CD4-positive, alpha-beta T cell treated with Interleukin-6 for 4 hours (primary cell): ENCODE measurements around the gene CST5.
"Not testable (repeated sequence)": the region's sequence is repeated elsewhere in the genome, so short reads cannot be mapped to it uniquely, and the experiment has no call there.

Source experiments
- DNase-seq: peaks from one replicate; pipeline ENCODE4 v3.0.0-alpha.2; 2020; ENCODE audit warnings: mixed read lengths

Gene CST5, protein sequence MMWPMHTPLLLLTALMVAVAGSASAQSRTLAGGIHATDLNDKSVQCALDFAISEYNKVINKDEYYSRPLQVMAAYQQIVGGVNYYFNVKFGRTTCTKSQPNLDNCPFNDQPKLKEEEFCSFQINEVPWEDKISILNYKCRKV

DNA sequence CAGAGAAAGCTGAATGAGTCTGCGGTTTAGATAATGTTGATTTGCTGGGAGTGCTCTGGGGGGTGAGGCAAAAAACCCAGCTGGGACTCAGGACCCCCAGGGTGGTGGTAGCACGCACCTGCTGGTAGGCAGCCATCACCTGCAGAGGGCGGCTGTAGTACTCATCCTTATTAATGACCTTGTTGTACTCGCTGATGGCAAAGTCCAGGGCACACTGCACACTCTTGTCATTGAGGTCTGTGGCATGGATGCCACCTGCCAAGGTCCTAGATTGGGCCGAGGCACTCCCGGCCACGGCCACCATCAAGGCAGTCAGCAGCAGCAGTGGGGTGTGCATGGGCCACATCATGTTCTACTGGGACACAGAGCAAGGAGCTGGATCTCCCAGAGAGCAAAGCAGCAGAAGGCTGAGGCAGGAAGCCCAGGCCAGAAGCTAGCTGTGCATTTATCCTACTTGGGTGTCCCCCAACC, at the start of gene CST5:
Gene CST5, minus strand, starts transcription at position 421 of the 471 bp plus-strand sequence. Its CDS starts 72 bp downstream, at position 349.
- DNase-seq = no peak

DNA sequence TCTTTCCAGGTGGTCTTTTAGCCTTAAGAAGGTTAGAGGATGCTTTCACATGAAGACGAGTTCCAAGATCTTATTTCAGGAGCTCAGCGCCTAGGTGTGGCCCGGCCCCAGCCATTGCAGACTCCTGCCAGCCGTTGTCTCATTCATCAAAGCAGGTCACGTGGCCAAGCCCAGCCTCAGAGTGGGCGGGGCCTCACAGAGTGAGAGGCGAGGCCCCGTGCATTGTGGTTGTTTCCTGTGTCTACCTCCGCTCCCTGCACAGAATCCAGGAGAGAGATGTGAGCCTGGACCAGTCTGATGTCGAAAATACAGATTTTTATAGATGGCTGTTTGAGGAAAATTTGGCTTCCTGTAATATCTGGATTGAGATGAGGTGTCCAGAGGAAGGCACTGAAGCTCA, 49.2 kb upstream of the CST5 start:
- DNase-seq = peak; percentile 50

DNA sequence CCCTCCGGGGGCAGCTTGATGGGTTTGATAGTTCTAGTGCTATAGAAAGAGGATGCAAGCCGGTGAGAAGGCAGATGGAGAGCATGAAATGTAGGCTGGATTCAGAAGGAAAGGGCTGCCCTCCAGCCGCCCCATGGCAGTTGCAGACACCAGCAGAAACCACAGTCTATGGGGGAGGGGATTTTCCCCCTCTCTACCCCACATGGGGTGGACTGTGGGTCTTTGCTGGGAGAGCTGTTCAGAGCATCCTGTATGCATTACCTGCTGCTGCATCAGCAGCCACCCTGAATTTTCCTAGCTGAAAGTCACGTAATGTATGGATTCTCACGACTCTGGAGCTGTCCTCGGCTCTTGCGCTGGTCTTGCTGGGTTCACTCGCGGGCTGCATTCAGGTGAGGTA, 48.8 kb upstream of the CST5 start:
- no peak for DNase-seq

DNA sequence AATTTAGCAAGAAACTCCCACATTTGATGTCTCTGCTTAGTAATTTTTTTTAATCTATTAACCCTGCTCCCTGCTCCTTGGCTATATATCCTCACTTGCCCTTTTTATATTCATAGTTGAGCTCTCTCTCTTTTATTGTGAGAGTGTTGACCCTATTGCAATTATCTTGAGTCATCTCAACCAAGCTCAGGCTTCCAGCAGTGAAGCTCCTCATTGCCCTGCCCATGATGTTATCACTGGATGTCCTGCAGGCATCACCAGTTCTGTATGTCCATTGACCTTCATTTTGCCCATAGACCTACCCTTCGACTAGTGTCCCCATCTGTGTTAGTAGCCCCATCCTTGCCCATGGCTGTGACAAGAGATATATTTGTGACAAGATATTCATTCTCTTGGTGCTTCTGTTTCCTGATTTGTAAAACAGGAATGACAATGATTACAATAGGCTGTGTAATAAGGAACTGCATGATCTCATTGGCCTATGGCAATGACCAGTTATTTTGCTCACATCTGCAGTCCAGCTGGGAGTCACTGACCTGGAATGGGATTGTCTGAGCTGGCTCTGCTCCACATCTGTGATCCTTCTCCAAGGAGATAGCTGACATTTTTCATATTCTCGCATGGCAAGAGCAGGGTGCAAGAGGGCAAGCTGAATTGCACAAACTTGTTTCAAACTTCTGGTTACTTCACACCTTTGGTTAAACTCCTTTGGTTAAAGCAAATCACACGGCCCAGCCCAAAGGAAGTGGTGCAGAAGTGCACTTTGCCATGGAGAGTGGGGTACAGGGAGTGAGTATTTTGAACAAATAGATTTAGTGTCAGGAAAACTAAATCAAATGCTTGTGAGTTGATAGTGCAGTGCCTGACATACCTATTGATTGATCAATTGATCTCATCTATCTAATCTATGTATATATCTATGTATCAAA, 47.7 kb upstream of the CST5 start:
- no peak for DNase-seq

DNA sequence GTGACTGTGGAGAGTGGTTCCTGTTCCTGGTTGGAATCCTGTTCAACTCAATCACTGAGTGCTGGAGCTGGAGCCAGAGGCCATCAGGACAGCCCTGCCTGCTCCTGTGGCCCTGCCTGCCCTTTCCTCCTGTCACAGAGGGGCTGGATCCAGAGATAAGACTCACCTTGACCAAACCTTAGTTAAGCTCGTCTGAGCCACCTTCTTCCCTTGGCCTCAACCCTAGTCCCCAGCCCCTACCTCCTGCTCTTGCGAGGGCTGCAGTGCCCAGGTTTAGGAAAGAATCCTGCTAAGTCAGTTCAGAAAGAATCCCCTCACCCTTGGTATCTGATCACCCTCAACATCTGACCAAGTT, 47.0 kb upstream of the CST5 start:
- no peak for DNase-seq

DNA sequence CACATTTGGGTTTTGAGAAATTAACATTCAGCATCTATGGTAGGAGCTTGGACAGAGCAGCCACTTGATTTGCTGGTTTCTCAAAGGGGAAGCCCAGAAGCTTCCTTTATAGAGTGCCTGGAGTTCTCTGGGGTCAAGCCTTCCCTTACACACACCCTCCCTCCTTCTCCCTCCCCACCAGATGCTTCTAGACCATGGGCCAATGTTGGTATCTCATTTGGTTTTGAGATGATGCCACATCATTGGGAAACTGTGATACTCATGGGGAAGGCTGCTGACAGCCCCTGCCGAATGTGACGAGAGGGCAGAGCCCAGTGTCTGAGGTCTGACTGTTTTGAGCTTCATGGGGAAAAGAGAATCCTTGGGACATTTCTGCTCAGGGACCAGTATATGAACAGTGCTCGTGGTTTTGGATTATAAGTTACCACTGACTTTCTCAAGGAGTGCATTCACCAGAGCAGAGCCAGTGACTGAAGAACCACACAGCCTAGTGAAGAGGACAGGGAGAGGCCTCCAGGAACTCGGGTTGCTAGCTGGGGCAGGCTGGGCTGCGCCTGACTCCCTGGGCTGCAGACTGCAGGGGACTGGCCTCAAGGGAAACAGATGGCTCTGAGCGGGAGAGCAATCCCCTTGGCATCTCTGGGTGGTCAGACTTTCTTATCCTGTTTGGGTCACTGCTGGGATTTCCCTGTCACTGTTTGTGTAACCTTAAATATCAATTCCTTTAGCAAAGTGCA, 46.4 kb upstream of the CST5 start:
- DNase-seq = no peak

DNA sequence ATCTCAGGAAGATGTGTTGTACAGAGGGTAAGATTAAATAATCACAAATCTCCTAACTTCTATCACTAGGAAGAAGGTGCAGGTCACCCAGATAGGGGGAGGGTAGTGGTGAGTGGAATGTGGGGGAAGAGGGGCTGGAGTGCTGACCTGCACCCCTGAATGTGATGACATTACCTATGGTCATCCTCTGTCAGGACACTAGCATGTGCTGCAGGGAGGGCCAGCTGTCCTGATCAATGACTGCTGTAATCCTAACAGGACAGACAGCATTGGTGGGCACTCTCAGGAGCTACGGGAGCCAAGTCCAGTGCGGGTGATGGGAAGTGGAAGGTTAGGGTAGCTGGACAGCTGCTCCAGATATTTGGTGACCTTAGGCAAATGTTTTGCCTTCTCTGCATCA, 45.2 kb upstream of the CST5 start:
- no peak for DNase-seq

DNA sequence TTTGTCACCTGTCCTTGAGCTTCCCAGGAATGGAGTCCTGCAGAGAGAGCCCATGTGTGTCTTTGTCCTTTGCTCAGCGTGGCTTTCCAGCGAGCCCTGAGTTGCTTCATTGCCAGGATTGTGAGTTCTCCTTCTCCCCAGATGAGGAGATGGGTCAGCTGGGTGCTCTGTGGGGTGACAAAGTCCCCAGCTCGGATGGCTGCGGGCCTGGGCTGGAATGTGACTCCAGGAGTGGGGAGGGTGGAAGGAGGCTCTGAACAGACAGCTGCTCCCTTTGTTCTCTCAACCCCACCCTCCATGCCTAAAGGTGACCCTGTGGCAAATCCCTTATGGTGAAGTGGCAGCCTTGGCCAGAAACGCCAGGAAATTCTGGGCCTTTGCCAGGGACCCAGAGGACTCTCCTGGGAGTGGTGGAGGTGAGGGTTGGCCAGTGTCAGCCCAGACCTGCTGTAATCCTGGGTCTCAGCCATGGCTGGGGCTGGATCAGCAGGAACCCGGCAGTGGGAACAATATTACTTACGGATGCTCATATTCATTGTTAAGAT, 44.4 kb upstream of the CST5 start:
- DNase-seq = no peak

DNA sequence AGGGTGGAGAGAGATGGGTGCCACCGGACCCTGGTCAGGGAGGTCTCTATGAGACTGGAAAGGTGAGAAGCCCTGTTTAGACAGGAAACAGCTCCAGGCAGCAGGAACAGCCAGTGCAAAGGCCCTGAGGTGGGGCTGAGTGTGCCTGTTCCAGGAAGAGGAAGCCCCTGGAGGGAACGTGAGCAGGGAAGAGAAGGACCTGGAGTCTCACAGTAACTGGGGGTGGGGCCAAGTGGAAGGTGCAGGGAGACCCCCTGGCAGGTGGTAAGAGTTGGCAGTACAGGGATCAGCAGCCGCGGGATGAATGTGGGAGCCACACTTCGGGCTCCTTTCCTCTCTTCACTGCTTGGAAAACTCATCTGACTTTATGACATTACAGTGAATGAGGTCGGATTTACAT, 43.8 kb upstream of the CST5 start:
- no peak for DNase-seq

DNA sequence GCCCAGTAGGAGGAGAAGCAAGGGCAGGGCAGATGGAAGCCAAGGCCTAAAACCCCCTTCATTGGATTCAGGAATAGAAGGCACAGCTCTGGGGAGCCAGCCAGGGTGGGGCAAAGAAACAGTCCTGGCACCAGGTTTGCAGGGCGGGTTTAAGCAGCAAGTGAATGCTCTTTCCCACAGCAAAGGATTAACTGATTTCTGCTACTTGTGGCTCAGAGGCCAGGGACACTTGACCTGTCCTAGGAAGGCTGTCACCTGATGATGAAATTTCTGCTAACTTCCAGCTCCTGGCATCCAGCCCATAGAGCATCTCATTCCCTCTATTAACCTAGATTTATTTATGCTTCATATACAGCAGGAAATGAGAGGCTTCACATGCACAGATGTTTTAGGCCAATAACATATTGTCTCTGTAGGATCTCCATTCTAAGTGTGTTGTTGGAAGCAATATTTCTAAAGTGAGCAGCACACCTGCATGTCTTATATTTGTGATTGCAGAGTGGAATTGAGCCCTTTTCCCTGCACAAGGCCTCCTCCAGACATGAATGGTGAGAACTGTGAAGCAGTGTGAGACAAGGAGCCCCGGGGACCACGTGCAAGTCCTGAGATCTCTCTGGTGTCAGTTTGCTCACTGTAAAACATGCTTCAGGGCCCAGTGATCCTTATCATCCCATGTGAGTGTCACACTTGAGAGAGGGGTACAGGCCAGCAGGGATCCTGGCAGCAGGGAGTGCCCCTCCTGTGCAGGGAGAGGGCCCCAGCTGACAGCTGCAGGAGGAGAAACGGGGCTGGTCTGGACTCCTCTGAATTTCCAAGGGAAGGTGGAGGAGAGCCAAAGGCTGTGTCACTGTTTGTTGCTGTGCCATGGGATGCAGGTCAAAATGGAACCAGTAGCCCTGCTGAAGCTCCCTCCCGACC, 41.1 kb upstream of the CST5 start:
- DNase-seq = no peak

DNA sequence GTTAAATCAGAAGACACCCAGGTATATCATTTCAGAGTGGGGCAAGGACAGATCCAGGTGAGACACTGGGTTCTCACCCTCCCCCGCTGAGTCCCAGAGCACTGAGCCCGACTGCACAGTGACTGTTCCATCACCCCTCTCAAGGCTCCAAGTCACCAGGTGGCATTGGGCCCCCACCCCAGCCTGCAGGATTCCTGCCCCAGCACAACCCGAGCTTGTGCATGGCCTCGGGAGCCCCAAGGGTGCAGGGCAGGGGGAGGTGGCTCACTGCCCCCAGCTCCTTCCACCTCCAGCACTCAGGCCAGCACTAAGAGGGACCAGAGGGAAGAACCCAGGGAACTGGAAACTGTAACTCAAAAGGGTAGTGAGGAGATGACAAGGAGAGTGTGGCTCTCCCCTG, 39.3 kb upstream of the CST5 start:
- no peak for DNase-seq

DNA sequence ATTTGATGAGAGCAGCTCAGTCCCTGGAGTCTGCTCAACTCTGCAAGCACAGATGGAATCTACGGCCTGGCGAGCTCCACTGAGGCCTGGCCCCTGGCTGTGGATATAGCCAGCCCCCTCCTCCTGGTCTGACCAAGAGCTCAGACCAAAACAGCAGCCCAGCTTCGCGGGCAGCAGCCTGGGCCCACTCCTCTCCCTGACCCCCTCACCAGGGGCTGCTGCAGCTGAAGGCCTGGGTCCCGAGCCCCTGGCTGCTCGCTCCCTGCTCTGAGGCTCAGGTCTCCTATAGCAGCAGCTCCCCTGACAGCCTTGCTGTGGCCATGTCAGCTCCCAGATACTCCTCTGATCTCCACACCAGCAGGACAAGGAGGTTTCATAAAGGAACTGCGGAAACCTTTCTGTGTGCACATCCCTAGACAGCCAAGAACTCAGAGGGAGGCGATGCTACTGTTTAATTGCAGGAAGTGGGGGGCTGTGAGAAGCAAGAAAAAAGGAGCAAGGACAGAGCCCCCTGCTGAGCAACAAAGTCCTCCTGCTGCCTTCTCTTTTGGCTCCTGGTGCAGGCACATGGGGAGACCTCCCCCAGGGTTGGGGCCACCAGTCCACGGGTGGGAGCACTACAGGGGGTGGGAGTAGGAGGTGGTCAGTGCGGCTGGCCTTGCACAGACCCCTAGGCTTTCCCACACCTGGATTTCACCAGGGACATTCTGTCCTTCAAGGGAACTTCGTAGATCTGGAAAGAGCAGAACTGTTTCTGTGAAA, 38.7 kb upstream of the CST5 start:
- no peak for DNase-seq

DNA sequence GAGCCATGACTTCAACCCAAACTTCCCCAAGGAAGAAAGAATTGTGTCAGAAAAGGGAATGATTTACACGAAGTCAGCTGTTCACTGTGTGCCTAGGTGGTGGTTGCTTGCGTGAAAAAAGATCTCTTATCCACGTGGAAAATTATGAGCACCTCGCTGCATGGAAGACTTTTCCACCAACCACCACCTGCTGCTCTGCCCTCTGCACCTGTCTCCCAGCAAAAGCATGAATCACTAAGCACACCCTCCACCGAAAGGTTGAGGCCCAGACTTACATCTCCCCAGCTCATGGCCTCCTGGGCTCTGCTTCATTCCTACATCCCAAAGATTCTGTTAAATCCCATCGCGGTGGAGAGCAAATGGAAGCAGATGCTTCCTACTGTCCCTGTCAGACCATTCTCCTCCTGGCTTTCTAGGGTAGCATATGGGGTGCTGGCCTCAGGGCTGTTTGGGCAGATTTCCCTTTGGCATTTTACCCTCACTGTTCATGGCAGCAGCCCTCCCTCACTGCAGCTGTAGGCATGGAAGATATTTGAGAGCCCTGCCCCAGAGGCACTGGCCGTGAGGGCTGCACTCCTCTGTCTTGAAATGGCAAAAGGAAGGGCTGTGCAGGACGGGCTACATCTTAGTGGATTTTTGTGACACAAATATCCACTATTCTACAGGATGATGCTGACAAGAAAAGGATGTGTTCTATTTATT, 37.6 kb upstream of the CST5 start:
- DNase-seq = no peak

DNA sequence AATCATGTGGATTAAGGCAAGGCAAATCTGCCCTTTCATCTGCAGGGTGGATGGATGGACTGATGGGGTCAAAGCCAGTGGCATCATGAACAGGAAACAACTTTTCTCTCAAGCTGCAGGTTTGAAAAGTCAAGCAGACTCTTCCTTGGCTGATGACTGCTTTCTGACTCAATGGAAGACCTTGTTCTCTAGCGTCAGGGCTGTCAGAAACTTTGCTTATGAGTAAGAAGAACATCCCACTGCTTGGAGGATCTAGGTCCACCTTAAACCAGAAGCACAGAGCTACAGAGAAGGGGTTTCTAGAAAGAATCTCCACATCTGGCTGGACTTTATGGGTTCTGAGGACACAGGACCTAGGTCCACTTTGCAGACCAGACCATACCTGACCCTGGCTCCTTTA, 36.3 kb upstream of the CST5 start:
- DNase-seq = no peak

DNA sequence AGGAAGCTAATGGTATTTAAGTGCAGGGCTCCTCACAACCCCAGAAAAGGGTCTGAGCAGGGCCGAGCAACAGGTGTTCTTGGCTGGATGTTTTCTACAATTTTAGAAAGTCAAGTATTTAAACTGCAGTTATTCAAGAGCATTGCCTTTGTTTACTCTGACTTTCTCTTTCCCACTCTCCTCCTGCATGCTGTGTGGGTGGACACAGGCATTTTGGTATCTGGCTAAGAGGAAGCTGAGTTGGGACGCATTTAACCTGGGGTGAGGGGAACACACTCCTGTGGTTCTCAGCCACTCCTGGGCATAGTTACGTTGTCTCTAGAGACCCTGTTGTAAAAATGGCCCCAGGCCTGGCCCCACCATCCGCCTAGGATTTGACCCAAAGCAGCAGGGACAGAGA, 34.9 kb upstream of the CST5 start:
- not testable (repeated sequence) for DNase-seq

DNA sequence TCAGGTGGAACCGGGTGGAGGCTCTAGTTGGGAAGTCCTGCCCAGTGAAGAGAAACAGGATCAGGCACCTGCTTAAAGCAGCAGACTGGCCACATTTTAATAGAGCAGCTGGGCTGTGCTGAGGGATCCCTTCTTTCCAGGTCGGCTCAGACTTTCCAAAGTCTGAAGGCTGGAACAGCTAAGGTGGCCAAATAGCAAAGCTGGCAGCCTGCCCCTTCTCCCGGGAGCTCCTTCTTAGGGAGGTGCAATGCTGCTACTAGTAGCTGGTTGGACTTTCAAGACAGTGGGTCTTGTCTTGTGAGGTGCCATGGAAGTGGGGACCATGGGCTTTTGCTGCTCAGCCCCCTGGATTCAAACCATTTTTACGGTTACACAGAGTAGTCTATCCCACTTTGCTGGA, 30.7 kb upstream of the CST5 start:
- no peak for DNase-seq

DNA sequence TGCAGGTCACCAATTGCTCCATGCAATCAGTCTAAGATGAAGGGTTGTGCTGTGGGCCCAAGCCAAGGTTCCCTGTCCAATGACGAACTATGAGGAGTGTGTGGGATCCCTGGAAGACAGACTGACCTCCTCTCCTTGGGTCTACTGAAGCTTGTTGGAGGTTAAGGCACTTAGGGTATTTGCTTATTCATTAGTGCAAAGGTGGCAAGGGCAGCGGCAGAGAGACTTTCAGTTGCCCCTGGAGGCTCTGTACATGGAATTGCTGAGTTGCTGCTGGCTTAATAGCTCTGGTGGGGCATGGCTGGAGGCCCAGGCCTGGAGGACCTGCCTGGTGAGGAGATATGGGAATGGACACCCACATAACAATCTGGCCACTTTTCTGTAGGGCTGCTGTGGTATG, 29.8 kb upstream of the CST5 start:
- DNase-seq = no peak

DNA sequence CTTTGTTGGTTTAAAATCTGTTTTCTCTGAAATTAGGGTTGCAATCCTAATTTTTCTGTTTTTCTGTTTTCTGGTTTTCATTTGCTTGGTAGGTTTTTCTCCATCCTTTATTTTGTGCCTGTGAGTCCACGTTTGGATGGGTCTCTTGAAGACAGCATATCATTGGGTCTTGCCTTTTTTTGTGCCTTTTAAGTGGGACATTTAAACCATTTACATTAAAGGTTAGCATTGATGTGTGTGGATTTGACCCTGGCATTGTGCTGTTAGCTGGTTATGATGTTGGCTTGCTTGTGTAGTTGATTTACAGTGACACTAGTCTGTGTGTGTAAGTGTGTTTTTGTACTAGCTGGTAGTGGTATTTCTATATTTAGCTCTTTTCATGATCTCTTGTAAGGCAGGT, 28.0 kb upstream of the CST5 start:
- DNase-seq = no peak

DNA sequence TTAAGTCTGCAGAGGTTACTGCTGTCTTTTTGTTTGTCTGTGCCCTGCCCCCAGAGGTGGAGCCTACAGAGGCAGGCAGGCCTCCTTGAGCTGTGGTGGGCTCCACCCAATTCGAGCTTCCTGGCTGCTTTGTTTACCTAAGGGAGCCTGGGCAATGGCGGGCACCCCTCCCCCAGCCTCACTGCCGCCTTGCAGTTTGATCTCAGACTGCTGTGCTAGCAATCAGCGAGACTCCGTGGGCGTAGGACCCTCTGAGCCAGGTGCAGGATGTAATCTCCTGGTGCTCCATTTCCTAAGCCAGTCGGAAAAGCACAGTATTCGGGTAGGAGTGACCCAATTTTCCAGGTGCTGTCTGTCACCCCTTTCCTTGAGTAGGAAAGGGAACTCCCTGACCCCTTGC, 22.8 kb upstream of the CST5 start:
- DNase-seq = not testable (repeated sequence)

DNA sequence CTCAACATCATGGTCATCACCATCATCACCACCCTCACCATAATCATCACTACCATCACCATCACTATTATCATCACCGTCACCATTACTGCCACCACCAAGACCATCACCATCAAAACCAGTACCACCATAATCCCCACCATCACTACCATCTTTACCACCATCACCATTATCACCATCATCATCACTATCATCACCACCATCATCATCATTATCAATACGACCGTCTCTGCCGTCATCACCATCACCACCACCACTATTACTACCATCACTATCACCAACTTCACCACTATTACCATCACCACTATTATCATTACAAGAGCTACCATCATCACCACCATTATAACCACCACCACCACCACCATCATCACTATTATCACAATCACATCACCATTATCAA, 11.3 kb upstream of the CST5 start:
- DNase-seq = not testable (repeated sequence)

DNA sequence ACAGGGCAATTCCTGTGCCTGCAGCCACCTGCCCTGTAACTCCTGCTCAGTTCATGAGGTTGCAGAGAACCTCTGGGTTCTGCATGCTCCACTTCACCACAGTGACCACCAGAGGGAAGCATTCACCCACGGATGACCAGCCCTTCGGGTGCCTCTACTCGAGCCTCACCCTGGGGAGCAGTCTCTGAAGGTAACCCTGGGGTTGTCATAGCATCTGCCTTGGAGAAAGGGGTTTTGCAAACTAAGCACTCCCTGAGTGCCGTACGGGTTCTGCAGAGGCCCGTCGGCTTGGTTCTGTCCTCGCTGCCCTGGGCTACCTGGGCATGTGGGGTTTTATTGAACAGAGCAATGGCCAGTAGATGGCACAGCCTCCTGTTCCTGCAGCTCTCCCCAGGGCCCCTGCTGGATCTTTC, 10.2 kb upstream of the CST5 start:
- DNase-seq = peak; percentile 62
